Lower lobe of right lung (tissue), 2 donors: ENCODE results near the gene FGFR1OP2. TPM values are rescaled to one million over a fixed set of nuclear protein-coding genes. Genes with fewer than 3 reads are reported as not detected.

Experiments used
- ATAC-seq, 2 donors: fragments of 200-7000 bp; cut with Tn5 transposase; one replicate each; pipeline ENCODE4 v1.9.1; 2020 to 2022; ENCODE audit warnings: mild to moderate bottlenecking in 2 of 2, moderate library complexity in 2 of 2
- DNase-seq: peaks from one replicate; pipeline ENCODE4 v3.0.0-alpha.2; 2020
- H3K27ac ChIP-seq: fragments of 200-600 bp; one replicate; pipeline ENCODE4 v1.8.0; 2022
- H3K27me3 ChIP-seq: fragments of 200-600 bp; one replicate; pipeline ENCODE4 v1.8.0; 2022; ENCODE audit warnings: low read depth
- H3K36me3 ChIP-seq: fragments of 200-600 bp; one replicate; pipeline ENCODE4 v1.8.0; 2022; ENCODE audit warnings: mild to moderate bottlenecking
- H3K4me1 ChIP-seq: fragments of 200-600 bp; one replicate; pipeline ENCODE4 v1.8.0; 2022
- H3K4me3 ChIP-seq: fragments of 200-600 bp; one replicate; pipeline ENCODE4 v1.8.0; 2022; ENCODE audit warnings: mild to moderate bottlenecking
- H3K9me3 ChIP-seq: fragments of 200-600 bp; one replicate; pipeline ENCODE4 v1.8.0; 2022
- CTCF ChIP-seq: fragments of 200-600 bp; IDR thresholded peaks from one replicate; pipeline ENCODE4 v1.8.0; 2022; ENCODE audit warnings: antibody characterized with exemption, mild to moderate bottlenecking
- intact Hi-C: fragments of 100-400 bp; cut with DNase I; formaldehyde crosslinking; loops from one replicate; pipeline ENCODE4 v1.11.0; 2022
- total RNA-seq: library from RNA; stranded (reverse); fragmentation: NEBNext Ultra II Directional; extraction: Animal tissue kit (Norgen Biotek cat#: 25700); gene quantifications from one replicate; pipeline ENCODE4 v1.2.1, GENCODE V29; 2021
- donor health status: DM: no; HTN: yes; CAD: no; lungs with severe emphysema.

Gene FGFR1OP2
- total RNA-seq, 1 donor from 2014 or later, result 55.2 TPM

GRCh38 chr12:26966842-26967241 lies 28.6 kb downstream of the FGFR1OP2 start:
- Histone ChIP-seq H3K4me3 (no peak overlapping the region), H3K27me3 (no peaks in the 10 kb centered on the region), H3K9me3 (no peaks in the 10 kb centered on the region), H3K36me3 (peaks cover 77% of the 10 kb centered on the region), H3K27ac (no peak overlapping the region), H3K4me1 (no peaks in the 10 kb centered on the region)
- intact Hi-C loops, result no loop called here
- ATAC-seq (no peak), DNase-seq (no peak)
- TF ChIP-seq CTCF, result no peak

- H3K27ac ChIP-seq, result no peak overlapping the region
- H3K4me3 ChIP-seq, result no peak overlapping the region
- H3K27me3 ChIP-seq, result no peaks in the 10 kb centered on the region
- H3K9me3 ChIP-seq, result no peaks in the 10 kb centered on the region
- H3K36me3 ChIP-seq, result peaks cover 76% of the 10 kb centered on the region
- DNase-seq, result no peak
- no peak for ATAC-seq
- TF ChIP-seq CTCF, result no peak
- intact Hi-C loops, result no loop called here
- no peaks in the 10 kb centered on the region for H3K4me1 ChIP-seq
Measured at GRCh38 chr12:26970136-26970535, 31.9 kb downstream of the FGFR1OP2 start.

GRCh38 chr12:26971963-26972362 lies 33.7 kb downstream of the FGFR1OP2 start:
- intact Hi-C loops, result no loop called here
- Histone ChIP-seq H3K36me3 (peaks cover 76% of the 10 kb centered on the region), H3K4me1 (no peaks in the 10 kb centered on the region), H3K4me3 (no peak overlapping the region), H3K27me3 (no peaks in the 10 kb centered on the region), H3K9me3 (no peaks in the 10 kb centered on the region), H3K27ac (no peak overlapping the region)
- DNase-seq (no peak), ATAC-seq (no peak)
- TF ChIP-seq CTCF, result no peak

GRCh38 chr12:26976687-26977086 lies 38.4 kb downstream of the FGFR1OP2 start:
- Histone ChIP-seq H3K4me3 (no peak overlapping the region), H3K27ac (no peak overlapping the region), H3K36me3 (peaks cover 77% of the 10 kb centered on the region), H3K4me1 (no peaks in the 10 kb centered on the region), H3K9me3 (no peaks in the 10 kb centered on the region), H3K27me3 (no peaks in the 10 kb centered on the region)
- peak; percentile 46 to 51 for ATAC-seq
- intact Hi-C loops, result no loop called here
- no peak for TF ChIP-seq CTCF
- no peak for DNase-seq

GRCh38 chr12:26978801-26979200 lies 40.5 kb downstream of the FGFR1OP2 start:
- DNase-seq, result no peak
- Histone ChIP-seq H3K27me3 (no peaks in the 10 kb centered on the region), H3K27ac (no peak overlapping the region), H3K9me3 (no peaks in the 10 kb centered on the region), H3K4me1 (no peaks in the 10 kb centered on the region), H3K36me3 (peaks cover 76% of the 10 kb centered on the region), H3K4me3 (no peak overlapping the region)
- TF ChIP-seq CTCF, result no peak
- intact Hi-C loops, result no loop called here
- ATAC-seq, result no peak

- ATAC-seq (no peak), DNase-seq (no peak)
- H3K27me3 ChIP-seq, result no peaks in the 10 kb centered on the region
- no peak overlapping the region for H3K27ac ChIP-seq
- no peaks in the 10 kb centered on the region for H3K4me1 ChIP-seq
- intact Hi-C loops, result no loop called here
- H3K36me3 ChIP-seq, result peaks cover 69% of the 10 kb centered on the region
- no peak overlapping the region for H3K4me3 ChIP-seq
- no peak for TF ChIP-seq CTCF
- H3K9me3 ChIP-seq, result no peaks in the 10 kb centered on the region
Measured at GRCh38 chr12:26979733-26980132, 41.5 kb downstream of the FGFR1OP2 start.
